Smooth muscle cell (in vitro differentiated cells): ENCODE measurements around the gene BEND4. TPM values are rescaled to one million over a fixed set of nuclear protein-coding genes. Genes with fewer than 3 reads are reported as not detected.

Experiments
- polyA plus RNA-seq: library from polyadenylated mRNA; unstranded; fragments of >200 nt; fragmentation: Nextera tagmentation; extraction: Ambion mirVana; gene quantifications from 2 replicates; pipeline ENCODE4 v1.2.1, GENCODE V29; 2016
- total RNA-seq: library from RNA; depleted of rRNA; stranded (reverse); fragments of >200 nt; gene quantifications from 2 replicates; pipeline ENCODE4 v1.2.3, GENCODE V29; 2014

Gene BEND4
- total and polyA plus RNA-seq, 2 experiments from 2014 or later = not detected

Other genes with a start within 250 kb of the BEND4 start
- 52.9 and 75.3 TPM in 2 replicates for gene TMEM33, start 217.2 kb downstream of the BEND4 start, total RNA-seq
- 20.8 and 25.4 TPM in 2 replicates for gene TMEM33, start 217.2 kb downstream of the BEND4 start, polyA plus RNA-seq
- gene DCAF4L1, start 170.9 kb downstream of the BEND4 start, total RNA-seq = 0.31 and 0.40 TPM in 2 replicates
- gene DCAF4L1, start 170.9 kb downstream of the BEND4 start, polyA plus RNA-seq = 0.11 and 0.13 TPM in 2 replicates
- 72.1 and 73.1 TPM in 2 replicates for gene SLC30A9, start 162.1 kb downstream of the BEND4 start, total RNA-seq
- gene SLC30A9, start 162.1 kb downstream of the BEND4 start, polyA plus RNA-seq = 37.7 and 41.3 TPM in 2 replicates
- gene SHISA3, start 244.8 kb upstream of the BEND4 start, total RNA-seq = not detected in 2 replicates
- not detected in 2 replicates for gene SHISA3, start 244.8 kb upstream of the BEND4 start, polyA plus RNA-seq